Measurements from ENCODE around the gene KPNA4.
"Not testable (repeated sequence)": the region's sequence is repeated elsewhere in the genome, so short reads cannot be mapped to it uniquely, and the experiment has no call there.

The KPNA4 gene

DNA sequence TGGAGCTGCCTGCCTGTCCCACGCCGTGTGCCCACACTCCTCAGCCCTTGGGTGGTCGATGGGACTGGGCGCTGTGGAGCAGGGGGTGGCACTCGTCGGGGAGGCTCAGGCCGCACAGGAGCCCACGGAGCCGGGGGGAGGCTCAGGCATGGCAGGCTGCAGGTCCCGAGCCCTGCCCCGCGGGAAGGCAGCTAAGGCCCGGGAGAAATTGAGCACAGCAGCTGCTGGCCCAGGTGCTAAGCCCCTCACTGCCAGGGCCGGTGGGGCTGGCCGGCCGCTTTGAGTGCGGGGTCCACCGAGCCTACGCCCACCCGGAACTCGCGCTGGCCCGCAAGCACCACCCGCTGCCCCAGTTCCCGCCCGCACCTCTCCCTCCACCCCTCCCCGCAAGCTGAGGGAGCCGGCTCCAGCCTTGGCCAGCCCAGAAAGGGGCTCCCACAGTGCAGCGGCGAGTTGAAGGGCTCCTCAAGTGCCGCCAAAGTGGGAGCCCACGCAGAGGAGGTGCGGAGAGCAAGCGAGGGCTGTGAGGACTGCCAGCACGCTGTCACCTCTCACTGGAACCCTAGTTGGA lies 8.7 kb upstream of the KPNA4 start:
- not testable (repeated sequence) for DNase-seq (ENCODE audit: low spot score)

DNA sequence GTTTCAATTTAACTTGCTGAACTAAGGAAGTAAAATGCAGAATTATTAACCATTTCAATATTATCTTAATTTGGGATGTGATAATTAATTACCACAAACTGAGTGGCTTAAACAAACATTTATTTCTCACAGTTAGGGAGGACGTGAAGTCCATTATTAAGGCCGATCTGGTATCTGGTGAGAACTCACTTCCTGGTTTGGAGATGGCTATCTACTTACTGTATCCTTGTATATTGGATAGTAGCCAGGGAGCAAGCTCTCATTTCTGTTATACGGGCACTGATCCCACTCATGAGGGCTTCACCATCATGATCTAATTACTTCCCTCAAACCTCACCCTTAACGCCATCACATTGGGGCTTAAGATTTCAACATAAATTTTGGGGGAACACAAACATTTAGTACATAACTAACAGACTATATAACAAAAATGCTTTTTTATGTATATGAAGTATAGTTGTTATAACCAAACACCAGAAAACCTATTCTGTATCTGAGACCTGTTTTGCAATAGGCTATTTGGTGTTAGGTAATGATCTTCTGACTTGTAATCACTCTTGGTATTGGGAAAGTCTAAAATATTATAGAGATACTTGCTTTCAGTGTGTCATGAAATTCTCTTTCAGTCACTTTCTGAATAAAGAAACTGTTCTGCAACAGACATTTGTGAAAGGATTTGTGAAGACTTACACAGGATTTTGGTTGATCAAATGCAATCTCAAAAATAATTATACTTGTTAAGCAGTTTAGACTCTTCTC lies 4.7 kb upstream of the KPNA4 start:
- no peak for DNase-seq (ENCODE audit: low spot score)

DNA sequence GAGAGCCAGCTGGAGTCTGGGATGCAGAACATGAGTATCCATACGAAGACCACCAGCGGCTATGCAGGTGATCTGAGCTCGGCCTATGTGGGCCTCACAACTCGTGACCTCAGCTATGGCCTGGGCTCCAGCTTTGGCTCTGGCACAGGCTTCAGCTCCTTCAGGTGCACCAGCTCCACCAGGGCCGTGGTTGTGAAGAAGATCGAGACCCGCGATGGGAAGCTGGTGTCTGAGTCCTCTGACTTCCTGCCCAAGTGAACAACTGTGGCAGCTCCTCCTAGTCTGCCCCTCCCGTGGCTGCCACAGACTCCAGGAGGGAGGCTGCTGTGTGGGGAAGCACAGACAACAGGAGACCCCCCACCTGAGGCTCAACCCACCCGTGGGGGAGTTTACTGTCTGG lies 3.6 kb upstream of the KPNA4 start:
- DNase-seq (ENCODE audit: low spot score): no peak

DNA sequence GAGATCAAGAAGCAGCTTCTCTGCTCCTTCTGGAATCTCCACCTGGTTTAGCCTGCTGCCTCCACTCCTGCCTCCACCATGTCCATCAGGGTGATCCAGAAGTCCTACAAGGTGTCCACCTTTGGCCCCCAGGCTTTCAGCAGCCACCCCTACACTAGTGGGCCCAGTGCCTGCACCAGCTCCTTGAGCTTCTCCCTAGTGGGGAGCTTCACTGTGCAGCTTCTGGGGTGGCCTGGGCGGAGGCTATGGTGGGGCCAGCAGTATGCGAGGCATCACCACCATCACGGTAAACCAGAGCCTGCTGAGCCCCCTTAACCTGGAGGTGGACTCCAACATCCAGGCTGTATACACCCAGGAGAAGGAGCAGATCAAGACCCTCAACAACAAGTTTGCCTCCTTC lies 2.4 kb upstream of the KPNA4 start:
- no peak for DNase-seq (ENCODE audit: low spot score)

DNA sequence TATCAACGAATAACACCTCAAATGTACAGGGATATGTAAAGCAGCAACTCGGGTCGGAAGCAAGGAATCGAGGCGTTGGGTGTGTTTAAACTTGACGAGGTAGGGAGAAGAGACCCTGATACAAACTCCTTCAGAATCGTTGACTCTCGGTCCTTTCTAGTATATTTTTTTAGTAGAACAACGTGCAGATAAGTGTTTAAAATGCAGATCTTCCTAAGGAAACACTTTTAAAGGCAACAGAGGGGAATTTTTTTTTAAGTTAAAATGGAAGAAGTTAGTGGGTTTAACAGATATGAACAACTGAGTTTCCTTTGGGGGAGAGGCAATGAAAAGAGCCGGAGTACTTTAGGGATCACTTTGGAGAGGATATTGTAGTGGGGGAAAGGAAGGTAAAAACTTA lies 1.1 kb upstream of the KPNA4 start:
- DNase-seq (ENCODE audit: low spot score): no peak

DNA sequence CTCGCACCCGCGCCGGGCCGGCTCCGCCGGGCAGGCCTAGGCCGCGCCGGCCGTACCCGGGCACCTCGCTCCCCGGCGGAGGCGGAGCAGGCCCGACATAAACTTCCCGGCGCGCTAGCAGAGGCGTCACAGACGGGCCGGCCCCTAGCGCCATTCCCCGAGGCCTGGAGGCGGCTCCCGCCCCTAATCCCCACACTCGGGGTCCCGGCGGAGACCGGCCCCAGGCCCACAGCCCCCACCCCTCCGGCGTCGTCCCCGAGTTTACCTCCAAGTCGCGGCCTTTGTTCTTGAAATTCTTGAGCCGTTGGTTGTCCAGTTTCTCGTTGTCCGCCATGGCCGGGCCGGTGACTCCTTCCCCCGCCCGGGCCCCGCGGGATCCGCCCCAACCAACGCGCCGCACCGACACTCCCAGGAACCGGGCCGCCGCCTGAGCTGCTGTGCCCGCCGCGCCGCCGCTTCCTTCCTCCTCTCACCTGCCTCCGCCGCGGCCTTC lies 376 bp downstream of the KPNA4 start:
- DNase-seq (ENCODE audit: low spot score): peak; percentile 80

DNA sequence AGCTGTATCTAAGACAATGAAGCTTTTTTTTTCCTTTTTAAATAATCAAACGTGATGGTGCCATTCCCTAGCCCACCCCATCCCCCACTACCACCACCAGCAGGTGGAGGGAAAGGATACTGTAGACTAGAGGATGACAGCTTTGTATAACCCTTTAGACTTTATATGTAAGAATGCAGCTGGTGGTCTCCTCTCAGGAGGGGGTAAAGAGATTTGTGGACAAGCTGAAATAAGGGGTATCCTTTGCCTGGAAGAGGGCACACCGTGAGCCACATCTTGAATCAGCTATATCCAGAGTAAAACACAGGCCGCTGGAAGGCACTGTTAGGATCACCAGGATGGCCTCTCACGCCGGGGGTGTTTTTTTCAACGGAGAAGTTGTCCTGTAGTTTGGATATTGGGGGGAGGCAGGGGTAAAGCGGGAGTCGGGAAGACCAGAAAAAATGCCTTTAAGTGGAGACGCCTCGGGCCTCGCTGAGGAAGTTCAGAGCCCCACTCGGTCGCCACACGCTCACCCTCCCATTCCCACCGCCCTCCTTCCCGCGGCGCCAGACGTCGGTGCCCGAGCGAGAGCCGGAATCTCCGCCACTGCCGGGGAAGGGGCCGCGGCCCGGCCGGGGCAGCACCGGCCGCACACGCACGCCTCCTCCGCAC lies 986 bp downstream of the KPNA4 start:
- no peak for DNase-seq (ENCODE audit: low spot score)

DNA sequence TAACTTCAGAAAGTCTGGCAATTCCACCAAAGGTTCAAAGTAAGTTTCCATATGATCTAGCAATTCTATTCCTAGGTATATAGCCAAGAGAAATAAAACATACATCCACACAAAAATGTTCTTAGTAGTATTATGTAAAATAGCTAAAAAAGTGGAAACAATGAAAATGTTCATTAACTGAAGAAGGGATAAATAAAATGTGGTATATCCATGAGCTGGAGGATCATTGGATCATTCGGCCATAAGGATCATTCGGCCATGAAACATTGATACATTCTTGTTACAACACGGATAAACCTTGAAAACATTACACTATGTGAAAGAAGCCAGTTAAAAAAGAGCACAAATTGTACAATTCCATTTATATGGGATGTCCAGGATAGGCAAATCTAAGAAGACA lies 2.4 kb downstream of the KPNA4 start:
- DNase-seq (ENCODE audit: low spot score): no peak

DNA sequence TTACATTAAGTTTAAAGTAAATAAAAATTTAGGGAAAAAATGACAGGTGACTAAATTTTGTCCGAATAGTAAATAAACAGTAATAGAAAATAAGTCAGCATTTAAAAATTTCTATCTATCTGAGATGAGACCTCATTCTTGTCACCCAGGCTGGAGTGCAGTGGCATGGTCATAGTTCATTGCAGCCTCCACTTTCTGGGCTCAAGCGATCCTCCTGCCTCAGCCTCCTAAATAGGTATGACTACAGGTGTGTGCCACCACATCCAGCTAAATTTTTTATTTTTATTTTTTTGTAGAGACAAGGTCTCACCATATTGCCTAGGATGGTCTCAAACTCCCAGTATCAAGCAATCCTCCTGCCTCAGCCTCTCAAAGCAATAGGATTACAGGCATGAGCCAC lies 7.8 kb downstream of the KPNA4 start:
- DNase-seq (ENCODE audit: low spot score): no peak

DNA sequence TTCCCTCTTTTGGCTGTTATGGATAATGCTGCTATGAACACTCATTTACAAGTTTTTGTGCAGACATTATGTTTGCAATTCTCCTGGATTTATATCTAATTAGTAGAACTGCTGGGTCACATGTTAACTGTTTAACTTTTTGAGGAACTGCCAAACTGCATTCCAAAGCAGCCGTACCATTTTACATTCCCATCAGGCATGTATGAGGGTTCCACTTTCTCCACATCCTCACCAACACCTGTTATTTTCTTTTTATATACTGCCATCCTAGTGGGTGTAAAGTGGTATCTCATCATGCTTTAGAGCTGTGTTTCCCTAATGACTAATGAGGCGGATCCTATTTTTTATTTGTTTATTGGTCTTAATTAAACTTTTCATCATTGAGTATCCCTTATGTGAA lies 9.2 kb downstream of the KPNA4 start:
- no peak for DNase-seq (ENCODE audit: low spot score)

DNA sequence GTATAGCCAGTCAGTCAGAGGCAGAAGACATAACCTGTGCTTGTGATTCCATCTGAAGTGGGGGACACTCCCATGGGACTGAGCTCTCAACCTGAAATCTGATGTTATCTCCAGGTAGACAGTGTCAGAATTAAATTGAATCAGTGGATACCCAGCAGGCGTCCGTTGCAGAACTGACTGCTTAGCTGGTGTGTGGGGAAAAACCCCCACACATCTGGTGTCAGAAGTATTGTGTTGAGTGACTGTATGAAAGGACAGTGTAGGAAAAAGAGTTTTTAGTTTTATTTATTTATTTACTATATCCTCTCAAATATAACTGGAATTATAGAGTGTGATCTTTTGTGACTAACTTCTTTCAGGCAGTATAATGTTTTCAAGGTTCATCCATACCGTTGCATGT lies 10.4 kb downstream of the KPNA4 start:
- no peak for DNase-seq (ENCODE audit: low spot score)

DNA sequence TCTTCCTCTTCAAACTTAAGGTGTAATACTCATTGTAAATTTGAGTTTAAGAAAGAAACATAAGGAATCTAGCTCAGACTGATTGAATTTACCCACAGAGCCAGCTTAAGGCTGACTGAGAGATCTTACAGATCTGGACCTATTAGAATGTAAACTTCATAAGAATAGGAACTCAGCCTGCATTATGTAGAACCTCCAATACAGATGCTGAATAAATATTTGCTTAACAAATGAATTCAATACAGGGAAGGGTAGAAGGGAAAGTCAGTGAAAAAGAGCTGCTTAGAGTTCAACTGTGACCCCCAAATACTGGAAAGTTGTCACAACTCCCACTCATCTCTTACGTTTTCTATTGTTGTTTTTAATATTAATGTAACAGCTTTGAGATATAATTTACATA lies 11.5 kb downstream of the KPNA4 start:
- DNase-seq (ENCODE audit: low spot score): no peak

DNA sequence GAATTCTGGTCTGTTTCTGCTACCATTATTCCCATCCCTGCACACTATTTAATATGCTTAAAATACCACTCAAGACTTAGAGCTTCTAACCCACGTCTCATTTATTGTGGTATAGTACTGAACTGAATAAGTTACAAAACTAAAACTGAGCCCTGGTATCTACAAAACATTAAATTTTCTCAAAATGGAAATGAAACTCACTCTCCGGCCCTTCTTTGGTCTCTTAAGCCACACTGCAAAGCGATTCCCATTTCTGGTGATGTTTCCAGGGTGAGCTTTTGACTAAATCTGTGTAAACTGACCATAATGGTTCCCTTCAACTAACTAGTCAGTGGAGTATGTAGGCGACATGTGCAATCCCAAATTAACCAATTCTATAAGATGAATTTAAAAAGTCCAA lies 18.6 kb downstream of the KPNA4 start:
- DNase-seq (ENCODE audit: low spot score): no peak

DNA sequence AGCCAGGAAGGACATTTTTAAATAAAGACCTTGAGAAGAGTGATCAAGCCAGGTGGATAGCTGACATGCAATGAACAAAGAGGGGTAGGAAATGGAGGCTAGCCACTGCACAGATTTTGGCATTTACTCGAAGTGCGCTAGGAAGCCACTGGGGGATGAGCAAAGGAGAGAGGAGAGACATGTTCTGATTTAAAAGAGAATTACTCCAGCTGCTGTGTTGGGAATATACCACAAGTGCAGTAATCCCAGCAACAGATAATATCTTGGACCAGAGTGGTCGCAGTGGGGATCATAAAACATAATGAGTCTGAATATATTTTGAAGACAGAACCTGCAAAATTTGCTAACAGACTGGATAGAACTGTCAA lies 19.9 kb downstream of the KPNA4 start:
- no peak for DNase-seq (ENCODE audit: low spot score)

DNA sequence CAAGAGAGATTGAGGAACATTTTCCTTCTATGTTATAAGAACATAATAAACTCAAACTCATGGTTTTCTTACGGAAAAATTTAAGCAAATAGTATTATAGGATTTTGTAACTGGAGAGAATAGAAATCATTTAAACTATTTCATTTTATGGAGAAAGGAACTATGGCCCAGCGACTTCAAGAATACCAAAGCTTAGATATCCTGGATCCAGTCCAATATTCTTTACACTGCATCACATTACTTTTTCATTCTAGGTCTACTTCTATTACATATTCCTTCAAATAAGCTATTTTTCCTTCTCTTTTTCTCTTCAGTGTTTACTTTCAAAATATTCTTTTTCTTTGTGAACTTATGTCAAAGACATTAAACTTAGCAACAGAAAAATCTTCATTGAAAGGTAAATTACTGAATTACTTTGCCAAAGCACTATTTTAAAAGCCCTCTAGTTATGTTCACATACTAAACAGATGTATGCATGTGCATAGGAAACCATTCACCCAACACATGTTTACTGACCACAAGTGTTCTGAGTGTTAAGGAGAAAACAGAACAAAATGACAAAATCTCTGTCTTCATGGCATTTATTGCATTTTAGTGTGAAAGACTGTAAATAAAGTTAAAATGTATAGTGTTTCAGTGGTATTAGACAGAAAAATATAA lies 20.4 kb downstream of the KPNA4 start:
- DNase-seq (ENCODE audit: low spot score): no peak

DNA sequence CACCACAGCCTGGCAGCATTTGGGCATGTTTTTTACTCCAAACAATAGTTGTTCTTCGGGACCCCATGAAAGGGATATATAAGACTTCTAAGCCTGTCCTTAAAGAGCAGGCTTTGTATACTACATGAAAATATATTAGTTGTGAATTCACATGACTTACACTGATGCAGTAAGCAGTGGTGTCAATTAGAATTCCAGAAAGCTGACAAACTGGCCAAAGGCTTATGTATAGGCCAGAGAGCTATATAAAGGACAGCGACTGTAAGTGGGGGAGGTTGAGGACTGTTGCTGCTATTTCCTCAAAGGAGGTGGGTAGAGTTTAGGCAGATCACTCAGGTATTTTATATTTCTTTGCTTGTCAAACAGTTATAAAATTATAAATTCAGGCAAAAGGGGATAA lies 24.8 kb downstream of the KPNA4 start:
- DNase-seq (ENCODE audit: low spot score): no peak

DNA sequence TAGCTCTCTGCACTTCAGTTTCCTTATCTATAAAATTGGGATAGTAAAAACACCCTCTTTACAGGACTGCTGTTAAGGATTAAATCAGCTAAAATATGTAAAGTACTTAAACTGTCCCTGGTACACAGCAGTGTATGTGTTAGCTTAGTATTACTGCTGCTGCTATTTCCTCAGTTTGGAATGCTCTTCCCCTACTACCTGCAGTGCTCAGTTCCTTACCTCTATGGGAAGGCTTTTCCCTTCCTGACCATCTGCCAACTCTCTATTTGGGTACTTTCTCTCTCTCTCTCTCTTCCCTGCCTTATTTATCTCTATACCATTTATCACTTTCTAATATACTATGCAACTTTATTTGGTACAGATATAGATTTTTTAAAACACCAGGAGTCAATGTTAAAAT lies 26.5 kb downstream of the KPNA4 start:
- no peak for DNase-seq (ENCODE audit: low spot score)

DNA sequence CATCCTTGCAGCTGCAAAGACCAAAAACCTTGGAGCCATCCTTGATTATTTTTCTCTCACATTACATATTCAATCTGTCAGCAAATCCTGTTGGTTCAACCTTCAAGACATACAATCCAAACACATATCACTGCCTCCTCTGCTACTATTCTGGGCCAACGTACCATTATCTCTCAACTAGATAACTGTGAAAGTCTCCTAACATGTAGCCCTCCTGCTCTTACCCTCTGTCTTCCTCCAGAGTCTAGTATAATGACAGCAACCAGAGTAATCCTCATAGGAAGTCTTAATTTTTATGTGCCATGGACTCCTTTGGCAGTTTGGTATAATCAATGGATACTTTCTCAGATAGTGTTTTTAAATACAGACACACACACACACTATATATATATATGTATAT lies 27.6 kb downstream of the KPNA4 start:
- no peak for DNase-seq (ENCODE audit: low spot score)

DNA sequence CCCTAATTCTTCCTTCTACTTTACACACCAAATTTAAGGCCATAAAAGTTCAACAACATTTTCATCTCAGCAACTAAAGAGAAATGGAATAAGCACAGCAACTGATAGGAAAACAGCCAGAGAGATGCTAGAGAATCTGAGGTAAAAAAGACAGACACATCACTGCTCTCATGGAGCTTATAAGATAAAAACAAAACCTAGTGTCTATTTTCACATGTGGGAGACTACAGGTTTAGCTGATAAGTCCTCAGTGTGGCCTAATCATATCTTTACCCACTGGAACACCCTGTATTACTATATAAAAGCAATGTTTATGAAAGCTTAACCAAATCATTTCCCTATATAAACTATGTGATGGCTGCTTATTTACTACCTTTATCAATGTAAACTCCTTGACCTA lies 33.0 kb downstream of the KPNA4 start:
- DNase-seq (ENCODE audit: low spot score): no peak

DNA sequence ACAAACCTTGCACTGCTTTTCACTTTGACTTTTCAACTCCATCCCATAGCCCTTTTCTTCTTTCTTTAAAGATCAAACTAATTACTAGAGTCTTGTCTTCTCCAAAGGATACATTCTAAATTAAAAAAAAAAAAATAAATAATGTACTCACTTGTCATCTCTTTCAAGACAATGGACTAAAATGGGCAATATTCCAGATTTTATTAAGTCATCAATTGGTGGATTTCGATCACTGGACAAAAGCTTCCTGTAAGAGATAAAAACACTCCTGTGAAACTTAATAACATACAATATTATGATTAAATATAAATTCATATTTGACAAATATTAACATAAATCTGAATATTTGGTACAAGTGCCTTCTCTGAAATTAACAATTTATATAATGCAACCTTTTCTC lies 34.1 kb downstream of the KPNA4 start:
- DNase-seq (ENCODE audit: low spot score): no peak

DNA sequence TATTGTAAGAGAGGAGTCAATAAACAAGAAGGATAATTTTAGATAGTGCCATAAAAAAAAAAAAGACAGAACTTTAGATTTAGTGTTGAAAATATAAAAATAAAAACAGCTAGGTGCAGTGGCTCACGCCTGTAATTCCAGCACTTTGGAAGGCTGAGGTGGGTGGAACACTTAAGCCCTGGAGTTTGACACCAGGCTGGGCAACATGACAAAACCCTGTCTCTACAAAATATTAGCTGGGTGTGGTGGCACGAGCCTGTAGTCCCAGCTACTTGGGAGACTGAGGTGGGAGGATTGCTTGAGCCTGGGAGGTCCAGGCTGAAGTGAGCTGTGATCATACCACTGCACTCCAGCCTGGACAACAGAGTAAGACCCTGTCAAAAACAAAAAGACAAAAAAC lies 49.0 kb downstream of the KPNA4 start:
- not testable (repeated sequence) for DNase-seq (ENCODE audit: low spot score)

DNA sequence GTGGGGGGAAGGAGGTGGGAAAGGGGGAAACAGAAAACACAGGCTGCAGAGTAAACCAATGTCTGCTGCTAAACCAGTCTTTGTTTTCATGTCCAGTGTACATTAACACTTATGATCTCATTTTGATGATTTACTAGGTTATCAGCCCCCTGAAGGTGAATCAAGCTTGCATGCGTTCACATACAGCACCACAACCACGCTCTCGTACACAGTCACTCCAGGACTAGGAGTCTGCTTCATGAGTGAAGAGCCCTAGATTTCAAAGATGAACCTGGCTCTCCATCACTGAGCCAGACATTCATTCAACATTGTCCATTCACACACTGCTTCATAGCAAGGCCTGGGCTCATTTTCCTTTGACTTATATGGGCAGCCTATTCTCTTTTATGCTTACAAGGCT lies 64.0 kb downstream of the KPNA4 start:
- DNase-seq (ENCODE audit: low spot score): no peak

DNA sequence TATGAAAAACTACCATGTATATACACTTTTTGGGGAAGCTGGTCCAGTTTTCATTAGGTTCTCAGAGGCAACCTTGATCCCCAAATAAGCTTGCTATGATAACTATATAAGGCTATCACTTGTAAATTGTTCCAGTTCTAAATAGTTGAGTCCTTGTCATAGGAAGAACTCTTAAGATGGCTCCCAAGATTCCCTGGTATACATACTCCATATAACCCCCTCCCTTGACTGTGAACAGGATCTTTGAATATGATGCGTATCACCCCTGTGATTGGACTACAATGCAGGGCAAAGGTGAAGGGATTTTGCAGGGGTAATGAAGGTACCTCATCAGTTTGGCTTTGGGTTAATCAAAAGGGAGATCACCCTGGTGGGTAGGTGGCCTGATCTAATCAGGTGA lies 67.2 kb downstream of the KPNA4 start:
- no peak for DNase-seq (ENCODE audit: low spot score)

All from GM03348 (cell line).